GM23338 (cell line): ENCODE data around the gene ZNF550. TPM values are rescaled to one million over a fixed set of nuclear protein-coding genes. Genes with fewer than 3 reads are reported as not detected.

Experiments used
- ATAC-seq: fragments of 200-7000 bp; cut with Tn5 transposase; 3 replicates; pipeline ENCODE4 v1.9.1; 2020
- DNase-seq: peaks from one replicate; pipeline ENCODE4 v3.0.0-alpha.2; 2015; ENCODE audit warnings: low spot score
- H2AFZ ChIP-seq: fragments of 200-600 bp; sonication (generic); 2 replicates; pipeline ENCODE4 v1.8.0; 2016; ENCODE audit warnings: antibody characterized with exemption, mild to moderate bottlenecking, moderate library complexity
- H3F3A ChIP-seq: fragments of 200-600 bp; sonication (generic); replicated peaks from 2 replicates; pipeline ENCODE4 v1.8.0; 2017; ENCODE audit warnings: antibody characterized with exemption, mixed run types, low read depth
- H3K27ac ChIP-seq: fragments of 200-600 bp; sonication (generic); 2 replicates; pipeline ENCODE4 v1.6.1; 2016; ENCODE audit warnings: low read depth
- H3K27me3 ChIP-seq: fragments of 200-600 bp; sonication (generic); 2 replicates; pipeline ENCODE4 v1.8.0; 2016; ENCODE audit warnings: mild to moderate bottlenecking, mixed run types, moderate library complexity; ENCODE audit not compliant: insufficient read depth
- H3K36me3 ChIP-seq: fragments of 200-600 bp; sonication (generic); 2 replicates; pipeline ENCODE4 v1.8.0; 2016; ENCODE audit warnings: mild to moderate bottlenecking; ENCODE audit not compliant: insufficient read depth
- H3K4me1 ChIP-seq: fragments of 200-600 bp; sonication (generic); 2 replicates; pipeline ENCODE4 v1.8.0; 2016; ENCODE audit warnings: mild to moderate bottlenecking, moderate library complexity; ENCODE audit not compliant: insufficient read depth
- H3K4me2 ChIP-seq: fragments of 200-600 bp; sonication (generic); 2 replicates; pipeline ENCODE4 v1.7.1; 2017; ENCODE audit warnings: mixed run types
- H3K4me3 ChIP-seq: fragments of 200-600 bp; sonication (generic); 2 replicates; pipeline ENCODE4 v1.6.1; 2016; ENCODE audit warnings: mixed run types
- H3K79me2 ChIP-seq: fragments of 200-600 bp; sonication (generic); replicated peaks from 2 replicates; pipeline ENCODE4 v1.8.0; 2017; ENCODE audit warnings: mild to moderate bottlenecking; ENCODE audit not compliant: insufficient read depth
- H3K9me2 ChIP-seq: fragments of 200-600 bp; sonication (generic); 2 replicates; pipeline ENCODE4 v1.8.0; 2017; ENCODE audit not compliant: insufficient read depth
- H4K20me1 ChIP-seq: fragments of 200-600 bp; sonication (generic); replicated peaks from 2 replicates; pipeline ENCODE4 v1.8.0; 2017; ENCODE audit warnings: mild to moderate bottlenecking; ENCODE audit not compliant: insufficient read depth
- H3K27ac Mint-ChIP-seq: 2 replicates; pipeline ENCODE4 v1.8.0; 2020; ENCODE audit warnings: inconsistent platforms, mild to moderate bottlenecking, moderate library complexity, mixed read lengths
- H3K27me3 Mint-ChIP-seq: 3 replicates; pipeline ENCODE4 v1.8.0; 2022; ENCODE audit warnings: low read depth, mild to moderate bottlenecking, moderate library complexity, mixed read lengths, inconsistent platforms; ENCODE audit not compliant: insufficient read depth, poor library complexity
- H3K36me3 Mint-ChIP-seq: 3 replicates; pipeline ENCODE4 v1.8.0; 2021; ENCODE audit warnings: low read depth, mild to moderate bottlenecking, inconsistent platforms, moderate library complexity, mixed read lengths
- H3K4me1 Mint-ChIP-seq: 3 replicates; pipeline ENCODE4 v1.8.0; 2020; ENCODE audit warnings: mild to moderate bottlenecking, inconsistent platforms, mixed read lengths
- H3K4me3 Mint-ChIP-seq: 3 replicates; pipeline ENCODE4 v1.8.0; 2021; ENCODE audit warnings: moderate library complexity, mild to moderate bottlenecking, inconsistent platforms, mixed read lengths
- H3K9me3 Mint-ChIP-seq: 3 replicates; pipeline ENCODE4 v1.8.0; 2020; ENCODE audit warnings: moderate library complexity, mild to moderate bottlenecking, inconsistent platforms, mixed read lengths
- CREB1 ChIP-seq: fragments of 250-450 bp; sonication (Bioruptor Pico); IDR thresholded peaks from 2 replicates; pipeline ENCODE4 v1.5.0; 2020; ENCODE audit warnings: low read depth, mild to moderate bottlenecking, moderate library complexity
- ETS1 ChIP-seq: IDR thresholded peaks from 2 replicates; pipeline ENCODE4 v1.6.1; 2016; ENCODE audit warnings: antibody characterized with exemption
- EZH2 ChIP-seq: fragments of 200-600 bp; sonication (generic); IDR thresholded peaks from one replicate; pipeline ENCODE4 v1.8.0; 2017; ENCODE audit warnings: antibody characterized with exemption, mild to moderate bottlenecking, low read depth; ENCODE audit not compliant: unreplicated experiment
- EZH2phosphoT487 ChIP-seq: fragments of 200-600 bp; sonication (generic); IDR thresholded peaks from one replicate; pipeline ENCODE4 v1.8.1; 2018; ENCODE audit warnings: antibody characterized with exemption; ENCODE audit not compliant: unreplicated experiment
- JUNB ChIP-seq: IDR thresholded peaks from one replicate; pipeline ENCODE4 v1.6.1; 2016; ENCODE audit warnings: antibody characterized with exemption; ENCODE audit not compliant: unreplicated experiment
- NANOG ChIP-seq: IDR thresholded peaks from 2 replicates; pipeline ENCODE4 v1.6.1; 2016; ENCODE audit warnings: antibody characterized with exemption, borderline replicate concordance
- POLR2AphosphoS5 ChIP-seq: IDR thresholded peaks from 2 replicates; pipeline ENCODE4 v1.6.1; 2016; ENCODE audit warnings: antibody characterized with exemption, low read depth
- STAT1 ChIP-seq: IDR thresholded peaks from one replicate; pipeline ENCODE4 v1.6.1; 2016; ENCODE audit warnings: antibody characterized with exemption; ENCODE audit not compliant: unreplicated experiment
- ZNF114 ChIP-seq: fragments of 250-450 bp; sonication (Bioruptor Pico); IDR thresholded peaks from 2 replicates; pipeline ENCODE4 v1.5.0; 2020; ENCODE audit warnings: mild to moderate bottlenecking, moderate library complexity
- polyA plus RNA-seq: library from polyadenylated mRNA; unstranded; fragments of >200 nt; fragmentation: Nextera tagmentation; extraction: Ambion mirVana; gene quantifications from 2 replicates; pipeline ENCODE4 v1.2.1, GENCODE V29; 2016
- total RNA-seq: library from RNA; depleted of rRNA; stranded (reverse); fragments of >200 nt; shearing (Covaris generic); gene quantifications from 2 replicates; pipeline ENCODE4 v1.2.3, GENCODE V29; 2014
- TF ChIP-seq, protein P1 (sequence below): IDR thresholded peaks from one replicate; pipeline ENCODE4 v1.6.1; 2018; ENCODE audit warnings: antibody characterized with exemption; ENCODE audit not compliant: unreplicated experiment
- TF ChIP-seq, protein P2 (sequence below), 2 experiments: fragments of 200-600 bp in 1 of 2; sonication (generic) in 1 of 2; conservative IDR thresholded peaks; 2 replicates each; pipeline versions ENCODE4 v1.5.1 to v1.6.1; 2016 to 2017; ENCODE audit warnings: antibody characterized with exemption in 2 of 2, low read depth in 2 of 2, mild to moderate bottlenecking in 2 of 2, moderate library complexity in 1 of 2

ZNF550 gene
- total and polyA plus RNA-seq, 2 experiments from 2014 or later = 5.7 to 14.7 TPM

- TF ChIP-seq ETS1 (peak; percentile 93), ZNF114 (CRISPR knock-in tag) (no peak), POLR2AphosphoS5 (peak; percentile 71), STAT1 (no peak), CREB1 (CRISPR knock-in tag) (peak; percentile 68), NANOG (no peak), JUNB (no peak), EZH2phosphoT487 (no peak), EZH2 (no peak)
- TF ChIP-seq, protein P1, sequence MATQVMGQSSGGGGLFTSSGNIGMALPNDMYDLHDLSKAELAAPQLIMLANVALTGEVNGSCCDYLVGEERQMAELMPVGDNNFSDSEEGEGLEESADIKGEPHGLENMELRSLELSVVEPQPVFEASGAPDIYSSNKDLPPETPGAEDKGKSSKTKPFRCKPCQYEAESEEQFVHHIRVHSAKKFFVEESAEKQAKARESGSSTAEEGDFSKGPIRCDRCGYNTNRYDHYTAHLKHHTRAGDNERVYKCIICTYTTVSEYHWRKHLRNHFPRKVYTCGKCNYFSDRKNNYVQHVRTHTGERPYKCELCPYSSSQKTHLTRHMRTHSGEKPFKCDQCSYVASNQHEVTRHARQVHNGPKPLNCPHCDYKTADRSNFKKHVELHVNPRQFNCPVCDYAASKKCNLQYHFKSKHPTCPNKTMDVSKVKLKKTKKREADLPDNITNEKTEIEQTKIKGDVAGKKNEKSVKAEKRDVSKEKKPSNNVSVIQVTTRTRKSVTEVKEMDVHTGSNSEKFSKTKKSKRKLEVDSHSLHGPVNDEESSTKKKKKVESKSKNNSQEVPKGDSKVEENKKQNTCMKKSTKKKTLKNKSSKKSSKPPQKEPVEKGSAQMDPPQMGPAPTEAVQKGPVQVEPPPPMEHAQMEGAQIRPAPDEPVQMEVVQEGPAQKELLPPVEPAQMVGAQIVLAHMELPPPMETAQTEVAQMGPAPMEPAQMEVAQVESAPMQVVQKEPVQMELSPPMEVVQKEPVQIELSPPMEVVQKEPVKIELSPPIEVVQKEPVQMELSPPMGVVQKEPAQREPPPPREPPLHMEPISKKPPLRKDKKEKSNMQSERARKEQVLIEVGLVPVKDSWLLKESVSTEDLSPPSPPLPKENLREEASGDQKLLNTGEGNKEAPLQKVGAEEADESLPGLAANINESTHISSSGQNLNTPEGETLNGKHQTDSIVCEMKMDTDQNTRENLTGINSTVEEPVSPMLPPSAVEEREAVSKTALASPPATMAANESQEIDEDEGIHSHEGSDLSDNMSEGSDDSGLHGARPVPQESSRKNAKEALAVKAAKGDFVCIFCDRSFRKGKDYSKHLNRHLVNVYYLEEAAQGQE = no peak
- TF ChIP-seq, protein P2, sequence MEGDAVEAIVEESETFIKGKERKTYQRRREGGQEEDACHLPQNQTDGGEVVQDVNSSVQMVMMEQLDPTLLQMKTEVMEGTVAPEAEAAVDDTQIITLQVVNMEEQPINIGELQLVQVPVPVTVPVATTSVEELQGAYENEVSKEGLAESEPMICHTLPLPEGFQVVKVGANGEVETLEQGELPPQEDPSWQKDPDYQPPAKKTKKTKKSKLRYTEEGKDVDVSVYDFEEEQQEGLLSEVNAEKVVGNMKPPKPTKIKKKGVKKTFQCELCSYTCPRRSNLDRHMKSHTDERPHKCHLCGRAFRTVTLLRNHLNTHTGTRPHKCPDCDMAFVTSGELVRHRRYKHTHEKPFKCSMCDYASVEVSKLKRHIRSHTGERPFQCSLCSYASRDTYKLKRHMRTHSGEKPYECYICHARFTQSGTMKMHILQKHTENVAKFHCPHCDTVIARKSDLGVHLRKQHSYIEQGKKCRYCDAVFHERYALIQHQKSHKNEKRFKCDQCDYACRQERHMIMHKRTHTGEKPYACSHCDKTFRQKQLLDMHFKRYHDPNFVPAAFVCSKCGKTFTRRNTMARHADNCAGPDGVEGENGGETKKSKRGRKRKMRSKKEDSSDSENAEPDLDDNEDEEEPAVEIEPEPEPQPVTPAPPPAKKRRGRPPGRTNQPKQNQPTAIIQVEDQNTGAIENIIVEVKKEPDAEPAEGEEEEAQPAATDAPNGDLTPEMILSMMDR (conservative IDR thresholded peaks at IDR 0.05; ENCODE audit: low read depth in 2 of 2) = peak in 1 of 2 experiments; percentile 41; a peak in 2 of 4 replicates
- Mint-ChIP-seq H3K36me3 (peaks cover 58% of the 10 kb centered on the region), H3K9me3 (peaks cover 80% of the 10 kb centered on the region), H3K4me3 (peak within 1 kb of the TSS; percentile 84), H3K27ac (0 out of 2 replicates have a peak within 1 kb of the TSS, but pooled peaks have one; percentile 67), H3K4me1 (peaks cover 12% of the 10 kb centered on the region; the same call in 2 of the 3 replicates), H3K27me3 (peaks cover 18% of the 10 kb centered on the region)
- ATAC-seq (peak; percentile 77), DNase-seq (peak; percentile 100)
- Histone ChIP-seq H3K36me3 (peaks cover 31% of the 10 kb centered on the region), H3K4me1 (peaks cover 9% of the 10 kb centered on the region; the same call in 1 of the 2 replicates), H3F3A (no peaks in the 10 kb centered on the region), H3K27ac (peak within 1 kb of the TSS; percentile 26; the same call in 1 of the 2 replicates), H3K9me2 (peaks cover 22% of the 10 kb centered on the region), H2AFZ (peak within 1 kb of the TSS; percentile 28), H3K4me2 (peak within 1 kb of the TSS; percentile 82), H3K27me3 (no peaks in the 10 kb centered on the region), H3K79me2 (peaks cover 17% of the 10 kb centered on the region), H4K20me1 (no peaks in the 10 kb centered on the region), H3K4me3 (peak within 1 kb of the TSS; percentile 81)
These were observed 19.0 kb upstream of the ZNF550 start, which contains the start of gene ZNF416 for GRCh38 chr19:57578487-57579205. Gene ZNF416 (minus strand): TSS chr19:57578911. CDS start chr19:57578704, 207 bp downstream.
